ENCODE results near the gene CLCF1. TPM values are rescaled to one million over a fixed set of nuclear protein-coding genes. Genes with fewer than 3 reads are reported as not detected.

Gene CLCF1
- total and polyA plus RNA-seq, 2 of the 13 experiments (the other 11 are each of a cell fraction or from before 2014, with no cell fraction given): 0.49 to 0.78 TPM

DNA sequence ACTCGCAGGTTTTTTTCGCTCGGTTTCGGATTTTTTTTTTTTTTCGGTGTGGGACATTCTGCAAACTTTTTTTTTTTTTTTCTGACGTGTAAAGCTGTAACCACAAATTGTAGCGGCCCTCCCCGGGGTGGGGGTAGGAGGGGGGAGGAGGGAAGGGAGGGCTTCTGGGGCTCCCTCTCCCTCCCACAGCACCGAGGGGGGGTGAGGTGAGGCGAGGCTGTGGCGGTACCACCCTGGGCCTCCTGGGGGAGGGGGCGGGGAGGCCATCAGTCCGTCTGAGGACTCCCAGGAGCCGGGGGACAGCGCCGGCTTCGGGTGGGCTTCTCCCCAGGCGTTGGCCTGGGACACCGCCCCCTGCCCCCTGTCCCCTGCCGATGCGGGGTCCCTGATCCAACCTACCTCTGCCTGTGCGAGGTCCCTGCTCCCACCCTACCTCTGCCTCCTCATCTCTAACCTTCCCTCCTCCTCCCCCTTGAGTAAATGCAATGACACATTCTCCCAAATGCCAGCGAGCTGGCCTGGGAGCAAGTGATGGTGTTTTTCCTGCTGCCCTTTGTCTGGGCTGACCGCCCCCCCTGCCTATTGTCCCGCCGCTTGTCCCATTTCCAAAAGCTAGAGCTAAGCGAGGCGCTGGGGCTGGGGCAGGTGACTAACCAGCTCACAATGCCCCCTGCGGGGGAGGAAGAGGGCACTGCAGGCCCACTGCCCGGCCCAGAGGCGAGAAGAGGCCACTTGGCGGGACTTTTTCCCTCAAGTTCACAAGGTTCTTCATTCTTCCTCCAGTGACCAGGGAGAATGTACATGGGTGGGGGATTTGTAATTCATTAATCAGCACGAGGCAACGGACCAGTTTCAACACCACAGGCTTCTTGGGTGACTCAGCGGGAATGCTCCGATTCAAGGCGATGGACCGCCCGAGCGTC, 511 bp upstream of the CLCF1 start (continued):
- TF ChIP-seq, protein P1, sequence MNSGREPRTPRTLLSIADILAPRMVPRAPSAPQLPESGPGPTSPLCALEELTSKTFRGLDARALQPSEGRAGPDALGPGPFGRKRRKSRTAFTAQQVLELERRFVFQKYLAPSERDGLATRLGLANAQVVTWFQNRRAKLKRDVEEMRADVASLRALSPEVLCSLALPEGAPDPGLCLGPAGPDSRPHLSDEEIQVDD (CRISPR knock-in tag; IDR thresholded peaks at IDR 0.05; ENCODE audit: borderline replicate concordance): no peak
- TF ChIP-seq SATB2 (CRISPR knock-in tag; IDR thresholded peaks at IDR 0.05) (no peak), PCBP2 (optimal IDR thresholded peaks at IDR 0.05; ENCODE audit: low read depth, low read length, poor library complexity, severe bottlenecking) (no peak), CBX1 (IDR thresholded peaks at IDR 0.05; ENCODE audit: low read depth) (no peak), KDM5B (CRISPR knock-in tag; IDR thresholded peaks at IDR 0.05; ENCODE audit: borderline replicate concordance) (peak; percentile 69; the same call in 1 of the 2 replicates), KLF9 (CRISPR knock-in tag; IDR thresholded peaks at IDR 0.05; ENCODE audit: low read depth) (no peak), ZNF263 (CRISPR knock-in tag; IDR thresholded peaks at IDR 0.05) (peak; percentile 62; the same call in 1 of the 2 replicates), ARNT (IDR thresholded peaks at IDR 0.05) (no peak), ZFP62 (CRISPR knock-in tag; IDR thresholded peaks at IDR 0.05) (no peak), CENPX (CRISPR knock-in tag; IDR thresholded peaks at IDR 0.05) (no peak), PPARG (CRISPR knock-in tag; conservative IDR thresholded peaks at IDR 0.05) (no peak), PTBP1 (IDR thresholded peaks at IDR 0.05; ENCODE audit: low read depth, low read length, poor library complexity, severe bottlenecking) (no peak), ZNF510 (CRISPR knock-in tag; IDR thresholded peaks at IDR 0.05; ENCODE audit: low read depth) (no peak), KDM4B (CRISPR knock-in tag; IDR thresholded peaks at IDR 0.05) (0 out of 2 replicates have a peak, but pooled peaks have one; percentile 11), SIX4 (CRISPR knock-in tag; IDR thresholded peaks at IDR 0.05) (no peak), ZNF296 (CRISPR knock-in tag; conservative IDR thresholded peaks at IDR 0.05) (no peak), SMAD3 (CRISPR knock-in tag; IDR thresholded peaks at IDR 0.05) (no peak), ZNF331 (CRISPR knock-in tag; IDR thresholded peaks at IDR 0.05) (no peak), ATF7 (IDR thresholded peaks at IDR 0.05) (no peak), ATF7 (CRISPR knock-in tag; IDR thresholded peaks at IDR 0.05) (no peak), MTA3 (CRISPR knock-in tag; IDR thresholded peaks at IDR 0.05) (no peak)
- TF ChIP-seq, protein P2, sequence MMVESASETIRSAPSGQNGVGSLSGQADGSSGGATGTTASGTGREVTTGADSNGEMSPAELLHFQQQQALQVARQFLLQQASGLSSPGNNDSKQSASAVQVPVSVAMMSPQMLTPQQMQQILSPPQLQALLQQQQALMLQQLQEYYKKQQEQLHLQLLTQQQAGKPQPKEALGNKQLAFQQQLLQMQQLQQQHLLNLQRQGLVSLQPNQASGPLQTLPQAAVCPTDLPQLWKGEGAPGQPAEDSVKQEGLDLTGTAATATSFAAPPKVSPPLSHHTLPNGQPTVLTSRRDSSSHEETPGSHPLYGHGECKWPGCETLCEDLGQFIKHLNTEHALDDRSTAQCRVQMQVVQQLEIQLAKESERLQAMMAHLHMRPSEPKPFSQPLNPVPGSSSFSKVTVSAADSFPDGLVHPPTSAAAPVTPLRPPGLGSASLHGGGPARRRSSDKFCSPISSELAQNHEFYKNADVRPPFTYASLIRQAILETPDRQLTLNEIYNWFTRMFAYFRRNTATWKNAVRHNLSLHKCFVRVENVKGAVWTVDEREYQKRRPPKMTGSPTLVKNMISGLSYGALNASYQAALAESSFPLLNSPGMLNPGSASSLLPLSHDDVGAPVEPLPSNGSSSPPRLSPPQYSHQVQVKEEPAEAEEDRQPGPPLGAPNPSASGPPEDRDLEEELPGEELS (CRISPR knock-in tag; IDR thresholded peaks at IDR 0.05): 0 out of 2 replicates have a peak, but pooled peaks have one; percentile 18
- TF ChIP-seq, protein P3, sequence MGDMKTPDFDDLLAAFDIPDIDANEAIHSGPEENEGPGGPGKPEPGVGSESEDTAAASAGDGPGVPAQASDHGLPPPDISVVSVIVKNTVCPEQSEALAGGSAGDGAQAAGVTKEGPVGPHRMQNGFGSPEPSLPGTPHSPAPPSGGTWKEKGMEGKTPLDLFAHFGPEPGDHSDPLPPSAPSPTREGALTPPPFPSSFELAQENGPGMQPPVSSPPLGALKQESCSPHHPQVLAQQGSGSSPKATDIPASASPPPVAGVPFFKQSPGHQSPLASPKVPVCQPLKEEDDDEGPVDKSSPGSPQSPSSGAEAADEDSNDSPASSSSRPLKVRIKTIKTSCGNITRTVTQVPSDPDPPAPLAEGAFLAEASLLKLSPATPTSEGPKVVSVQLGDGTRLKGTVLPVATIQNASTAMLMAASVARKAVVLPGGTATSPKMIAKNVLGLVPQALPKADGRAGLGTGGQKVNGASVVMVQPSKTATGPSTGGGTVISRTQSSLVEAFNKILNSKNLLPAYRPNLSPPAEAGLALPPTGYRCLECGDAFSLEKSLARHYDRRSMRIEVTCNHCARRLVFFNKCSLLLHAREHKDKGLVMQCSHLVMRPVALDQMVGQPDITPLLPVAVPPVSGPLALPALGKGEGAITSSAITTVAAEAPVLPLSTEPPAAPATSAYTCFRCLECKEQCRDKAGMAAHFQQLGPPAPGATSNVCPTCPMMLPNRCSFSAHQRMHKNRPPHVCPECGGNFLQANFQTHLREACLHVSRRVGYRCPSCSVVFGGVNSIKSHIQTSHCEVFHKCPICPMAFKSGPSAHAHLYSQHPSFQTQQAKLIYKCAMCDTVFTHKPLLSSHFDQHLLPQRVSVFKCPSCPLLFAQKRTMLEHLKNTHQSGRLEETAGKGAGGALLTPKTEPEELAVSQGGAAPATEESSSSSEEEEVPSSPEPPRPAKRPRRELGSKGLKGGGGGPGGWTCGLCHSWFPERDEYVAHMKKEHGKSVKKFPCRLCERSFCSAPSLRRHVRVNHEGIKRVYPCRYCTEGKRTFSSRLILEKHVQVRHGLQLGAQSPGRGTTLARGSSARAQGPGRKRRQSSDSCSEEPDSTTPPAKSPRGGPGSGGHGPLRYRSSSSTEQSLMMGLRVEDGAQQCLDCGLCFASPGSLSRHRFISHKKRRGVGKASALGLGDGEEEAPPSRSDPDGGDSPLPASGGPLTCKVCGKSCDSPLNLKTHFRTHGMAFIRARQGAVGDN (CRISPR knock-in tag; IDR thresholded peaks at IDR 0.05): peak; percentile 59
- TF ChIP-seq, protein P4, sequence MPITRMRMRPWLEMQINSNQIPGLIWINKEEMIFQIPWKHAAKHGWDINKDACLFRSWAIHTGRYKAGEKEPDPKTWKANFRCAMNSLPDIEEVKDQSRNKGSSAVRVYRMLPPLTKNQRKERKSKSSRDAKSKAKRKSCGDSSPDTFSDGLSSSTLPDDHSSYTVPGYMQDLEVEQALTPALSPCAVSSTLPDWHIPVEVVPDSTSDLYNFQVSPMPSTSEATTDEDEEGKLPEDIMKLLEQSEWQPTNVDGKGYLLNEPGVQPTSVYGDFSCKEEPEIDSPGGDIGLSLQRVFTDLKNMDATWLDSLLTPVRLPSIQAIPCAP (CRISPR knock-in tag; IDR thresholded peaks at IDR 0.05; ENCODE audit: low read depth): no peak

Measured in HepG2 (cell line).